GM19463 (cell line): Measurements from ENCODE around the gene PDIA6.

Source experiments
- ATAC-seq: cut with Tn5 transposase; IDR thresholded peaks from one replicate; pipeline ENCODE4 v1.9.1; 2021; ENCODE audit warnings: mild to moderate bottlenecking, moderate library complexity; ENCODE audit not compliant: unreplicated experiment

The PDIA6 gene, protein sequence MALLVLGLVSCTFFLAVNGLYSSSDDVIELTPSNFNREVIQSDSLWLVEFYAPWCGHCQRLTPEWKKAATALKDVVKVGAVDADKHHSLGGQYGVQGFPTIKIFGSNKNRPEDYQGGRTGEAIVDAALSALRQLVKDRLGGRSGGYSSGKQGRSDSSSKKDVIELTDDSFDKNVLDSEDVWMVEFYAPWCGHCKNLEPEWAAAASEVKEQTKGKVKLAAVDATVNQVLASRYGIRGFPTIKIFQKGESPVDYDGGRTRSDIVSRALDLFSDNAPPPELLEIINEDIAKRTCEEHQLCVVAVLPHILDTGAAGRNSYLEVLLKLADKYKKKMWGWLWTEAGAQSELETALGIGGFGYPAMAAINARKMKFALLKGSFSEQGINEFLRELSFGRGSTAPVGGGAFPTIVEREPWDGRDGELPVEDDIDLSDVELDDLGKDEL

DNA sequence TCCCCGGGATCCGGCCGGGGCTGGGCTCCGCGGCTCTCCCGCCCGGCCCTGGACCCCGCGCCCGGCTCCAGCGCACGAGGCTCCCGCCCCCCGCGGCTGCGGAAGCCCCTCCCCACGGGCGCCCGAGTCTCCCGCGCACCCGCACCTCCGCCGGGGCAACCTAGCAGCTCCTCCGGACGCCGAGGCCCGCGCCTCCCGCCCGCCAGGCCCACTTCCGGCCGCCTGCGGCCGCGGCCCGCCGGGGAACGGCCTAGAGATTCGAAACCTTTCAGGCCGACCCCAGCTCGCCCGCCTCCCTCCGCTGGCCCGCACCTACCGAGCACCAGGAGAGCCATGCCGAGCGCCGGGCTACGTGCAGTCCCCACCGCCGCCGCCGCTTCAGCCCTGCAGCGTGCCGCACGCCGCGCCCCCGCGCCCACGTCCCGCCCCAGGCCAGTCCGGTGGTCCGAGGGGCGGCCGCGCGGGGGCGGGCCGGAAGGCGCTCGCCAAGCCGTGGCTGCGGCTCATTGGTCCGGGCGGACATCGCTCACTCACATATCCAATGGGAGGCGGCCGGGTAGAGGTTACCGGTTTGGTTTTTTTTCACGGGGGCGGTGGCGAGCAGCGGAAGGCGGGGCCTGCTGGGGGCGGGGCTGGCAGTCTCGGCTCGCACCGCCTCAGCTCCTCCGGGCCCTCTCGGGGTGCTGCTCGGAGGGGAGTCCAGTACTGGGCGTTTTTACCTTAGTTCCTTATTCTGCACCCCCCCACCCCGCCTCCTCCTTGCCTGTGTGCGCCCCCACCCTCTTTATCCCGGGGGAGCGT, at the start of gene PDIA6:
TSS of gene PDIA6 (minus strand) at position 424 of the 801 bp plus-strand sequence. CDS start at position 335, 89 bp downstream.
- ATAC-seq, result peak; percentile 87

DNA sequence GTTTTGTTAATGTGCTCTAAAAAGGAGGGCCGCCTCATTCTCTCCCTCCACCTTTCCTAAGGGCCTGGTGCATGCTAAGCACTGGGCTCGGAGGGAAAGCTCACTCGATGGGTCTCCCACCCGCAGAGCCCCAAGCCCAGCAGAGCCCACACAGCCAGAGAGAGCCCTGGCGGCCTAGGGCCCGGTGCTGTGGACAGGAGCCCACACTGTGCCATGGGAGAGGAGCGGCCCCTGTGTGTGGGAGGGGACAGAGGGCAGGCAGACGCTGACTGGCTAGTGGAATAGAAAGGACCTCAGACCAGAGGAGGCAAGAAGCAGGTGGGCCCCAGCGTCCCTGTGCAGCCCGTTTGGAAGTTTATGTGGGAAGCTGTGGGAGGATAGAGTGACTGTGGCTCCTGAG, 49.7 kb upstream of the PDIA6 start:
- no peak for ATAC-seq

DNA sequence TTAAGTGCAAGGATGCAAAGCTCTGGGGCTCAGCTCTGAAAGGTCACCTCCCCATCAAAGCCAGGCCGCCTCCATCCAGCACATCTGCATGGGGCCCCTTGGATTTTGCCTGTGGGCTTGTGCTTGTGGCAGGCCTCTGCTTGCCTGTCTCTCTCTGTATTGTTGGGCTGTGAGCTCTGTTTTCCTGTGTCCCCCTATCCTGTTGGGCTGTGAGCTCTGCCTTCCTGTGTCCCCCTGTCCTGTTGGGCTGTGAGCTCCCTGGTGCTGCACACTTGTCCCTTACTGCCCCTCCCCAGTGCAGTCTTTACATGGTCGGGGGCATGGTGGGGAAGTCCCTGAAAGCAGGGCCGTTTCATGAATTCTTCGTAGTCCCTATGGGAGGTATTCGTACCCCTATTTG, 49.2 kb upstream of the PDIA6 start:
- ATAC-seq, result no peak

DNA sequence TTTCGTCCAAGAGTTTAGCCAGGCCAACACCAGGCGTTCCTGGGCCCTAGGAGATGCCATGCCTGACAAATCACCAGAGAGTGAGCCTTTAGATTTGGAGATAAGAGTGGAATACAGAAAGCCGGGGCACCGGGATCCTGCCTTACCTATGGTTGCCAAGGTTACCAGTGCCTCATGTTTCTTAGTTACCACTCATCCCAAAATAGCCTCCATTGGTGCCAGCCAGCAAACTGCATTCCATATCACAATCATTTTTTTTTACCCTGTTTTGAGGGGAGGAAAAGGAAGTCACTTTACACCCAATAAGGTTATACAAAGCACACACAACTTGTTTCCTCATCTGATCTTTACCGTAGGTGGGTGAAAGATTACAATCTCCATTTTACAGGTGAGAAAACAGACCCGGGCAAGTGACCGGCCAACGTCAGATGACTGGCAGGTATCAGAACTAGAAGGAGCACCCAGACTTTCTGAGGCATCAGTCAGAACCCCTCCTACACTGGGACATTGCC, 48.3 kb upstream of the PDIA6 start:
- ATAC-seq, result no peak

DNA sequence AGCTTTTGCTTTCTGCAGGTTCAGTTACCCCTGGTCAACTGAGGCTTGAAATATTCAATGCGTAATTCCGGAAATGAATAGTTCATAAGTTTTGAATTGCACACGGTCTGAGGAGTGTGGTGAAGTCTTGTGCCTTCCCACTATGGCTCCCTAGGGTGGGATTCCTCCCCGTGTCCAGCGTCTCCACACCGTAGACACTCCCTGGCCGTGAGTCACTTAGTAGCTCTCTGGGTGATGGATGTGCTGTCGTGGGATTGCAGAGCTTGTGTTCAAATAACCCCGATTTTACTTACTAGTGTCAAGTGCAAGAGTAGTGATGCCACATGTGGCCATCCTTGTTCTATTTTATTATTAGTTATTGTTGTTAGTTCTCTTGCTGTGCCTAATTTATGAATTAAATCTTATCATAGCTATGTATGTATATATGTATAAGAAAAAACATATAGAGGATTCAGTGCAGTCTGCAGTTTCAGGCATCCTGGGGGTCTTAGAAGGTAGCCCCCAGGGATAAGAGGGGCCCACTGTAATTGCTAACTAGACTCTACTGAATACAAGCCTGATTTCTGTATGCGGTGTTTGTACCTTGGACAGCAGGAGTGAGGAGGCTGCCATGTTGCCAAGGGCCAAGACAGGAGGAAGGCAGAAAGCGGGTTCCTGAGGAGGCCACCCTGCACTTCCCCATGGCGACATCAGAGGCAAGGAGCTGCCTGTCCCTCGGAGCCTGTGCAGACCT, 47.7 kb upstream of the PDIA6 start:
- ATAC-seq, result no peak

DNA sequence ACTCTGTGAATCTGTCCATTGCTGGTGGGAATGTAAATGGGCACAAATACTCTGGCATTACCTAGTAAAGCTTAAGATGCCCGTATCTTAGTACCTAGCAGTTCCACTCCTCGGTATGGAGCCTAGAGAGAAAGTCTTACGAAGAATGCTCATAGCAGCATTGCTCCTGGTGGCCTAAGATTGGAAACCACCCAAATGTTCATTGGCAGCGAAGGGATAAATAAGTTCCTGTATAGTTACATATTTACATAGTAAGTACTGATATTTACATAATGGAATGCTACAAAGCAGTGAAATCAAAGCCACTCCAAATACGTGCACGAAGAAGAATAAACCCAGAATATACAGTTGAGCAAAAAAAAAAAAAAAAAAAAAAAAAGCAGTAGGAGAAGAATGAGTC, 46.7 kb upstream of the PDIA6 start:
- no peak for ATAC-seq

DNA sequence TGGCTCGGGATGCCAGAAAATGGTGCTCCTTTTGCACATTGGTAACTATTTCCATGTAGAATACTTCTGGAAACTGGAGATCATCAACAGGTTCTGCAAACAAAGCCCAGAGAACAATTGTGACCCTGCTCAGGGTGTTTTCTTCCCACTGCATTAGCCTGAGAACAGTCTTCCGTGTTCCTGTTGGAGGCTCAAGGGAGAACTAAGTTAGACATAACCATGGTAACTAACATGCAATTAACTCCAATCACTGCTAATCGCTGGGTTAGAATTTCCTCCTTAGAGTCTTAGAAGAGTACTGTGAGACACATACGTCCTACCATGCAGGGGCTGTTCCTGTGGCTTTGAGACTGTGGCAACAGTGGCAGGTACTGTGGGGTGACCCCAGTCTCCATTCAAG, 36.0 kb upstream of the PDIA6 start:
- no peak for ATAC-seq

DNA sequence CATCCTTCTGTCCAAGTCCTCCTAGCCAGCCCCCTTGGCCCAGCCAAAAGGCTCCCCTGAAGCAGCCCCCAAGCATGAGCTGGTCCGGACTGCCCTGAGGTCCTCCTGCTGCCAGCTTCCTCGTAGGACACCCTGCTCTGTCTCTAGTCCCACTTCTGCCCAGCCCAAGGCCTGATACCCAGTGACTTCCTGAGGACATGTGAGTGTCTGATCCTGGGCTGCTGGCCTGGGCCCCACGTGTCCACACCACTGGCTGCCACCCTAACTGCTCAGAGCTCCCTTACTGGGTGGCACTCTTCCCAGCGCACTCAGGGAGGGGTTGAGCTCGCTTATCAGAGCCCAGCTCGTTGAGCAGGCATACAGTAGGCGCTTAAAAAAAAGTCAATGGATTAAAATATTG, 34.4 kb upstream of the PDIA6 start:
- ATAC-seq, result no peak

DNA sequence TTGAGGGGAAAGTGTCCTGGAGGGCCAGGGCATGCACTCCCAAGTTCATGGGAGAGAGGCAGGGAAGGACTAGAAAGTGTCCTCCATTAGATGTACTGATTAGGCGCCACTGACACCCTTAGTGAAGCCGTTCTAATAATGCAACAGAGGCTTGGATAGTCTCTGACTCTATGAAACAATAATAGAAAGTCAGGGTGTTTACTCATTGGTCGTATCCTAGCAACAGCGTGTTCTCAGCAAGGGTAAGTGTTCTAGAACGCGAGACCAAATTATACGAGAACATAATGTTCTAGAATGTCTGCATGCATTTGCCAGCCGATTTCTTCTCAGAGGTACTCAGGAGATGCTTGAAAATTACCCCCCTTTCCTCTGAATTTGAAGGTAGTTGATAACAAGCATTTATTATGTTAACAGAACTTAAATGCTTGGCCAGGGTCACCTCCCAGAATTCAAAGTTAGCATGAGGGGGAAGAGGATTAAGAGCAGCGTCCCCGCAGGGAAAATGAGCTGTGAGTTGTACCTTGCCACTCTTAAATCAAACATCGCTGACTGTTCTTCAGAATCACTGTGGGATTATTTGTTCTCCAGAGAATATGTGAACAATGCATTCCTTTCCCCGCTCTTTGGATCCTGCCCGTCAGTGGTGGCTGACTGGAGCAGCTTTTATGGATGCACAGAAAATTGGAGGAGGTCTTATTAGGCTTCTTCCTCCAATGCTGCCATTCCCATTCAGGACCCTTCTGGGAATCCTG, 33.7 kb upstream of the PDIA6 start:
- ATAC-seq, result no peak

DNA sequence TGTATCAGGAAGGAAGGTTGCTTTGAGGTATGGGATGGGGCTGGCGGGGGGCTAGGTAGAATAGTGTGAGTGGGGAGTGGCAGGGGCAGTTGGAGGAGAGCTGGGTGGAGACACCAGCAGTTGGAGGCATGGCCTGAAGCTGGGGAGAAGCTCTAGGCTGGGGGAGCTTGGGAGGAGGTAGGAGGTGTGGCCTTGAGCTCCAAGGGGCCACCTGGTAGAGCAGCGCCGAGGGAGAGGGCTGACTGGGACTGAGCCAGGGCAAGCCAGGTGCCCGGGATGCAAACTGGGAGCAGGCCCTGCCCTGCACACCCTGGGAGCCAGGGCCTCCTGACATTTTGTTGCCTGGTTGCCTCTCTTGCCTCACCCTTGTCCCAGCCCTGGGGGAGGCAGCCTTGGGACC, 33.1 kb upstream of the PDIA6 start:
- no peak for ATAC-seq

DNA sequence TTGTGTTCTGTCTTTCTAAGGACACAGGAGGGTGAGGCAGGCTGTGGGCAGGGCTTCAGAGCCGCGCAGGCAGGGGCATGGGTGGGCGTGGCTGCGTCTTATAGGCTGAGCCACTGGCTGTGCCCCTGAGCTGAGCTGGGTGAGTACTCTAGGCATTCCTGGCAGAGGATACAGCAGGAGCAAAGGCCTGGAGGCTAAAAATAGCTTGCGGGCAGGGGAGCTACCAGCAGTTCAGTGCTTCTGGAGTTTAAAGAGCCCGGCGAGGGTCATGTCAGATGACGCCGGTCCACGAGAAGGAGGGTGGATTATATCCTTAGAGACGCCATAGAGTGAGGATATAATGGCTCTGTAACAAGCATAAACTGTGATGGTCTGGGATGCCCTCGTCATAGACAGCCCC, 31.5 kb upstream of the PDIA6 start:
- ATAC-seq, result no peak

DNA sequence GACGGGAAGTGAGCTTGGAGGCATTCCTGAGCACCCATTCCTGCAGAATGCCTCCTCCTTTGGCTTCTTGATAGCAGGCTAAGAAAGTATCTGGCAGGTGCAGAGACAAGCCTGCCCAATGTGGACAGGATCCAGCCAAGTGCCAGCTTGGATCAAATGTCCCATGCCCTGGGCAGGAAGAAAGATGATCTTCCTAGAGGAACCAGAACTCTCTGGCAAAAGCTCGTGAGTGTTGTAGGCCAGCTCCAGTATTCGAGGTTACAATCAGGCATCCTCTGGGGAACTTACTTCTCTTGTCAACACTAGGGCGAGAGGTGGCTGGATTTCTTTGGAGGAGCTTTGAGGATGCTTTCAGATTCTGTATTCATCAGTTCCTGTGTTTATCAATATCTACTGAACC, 29.9 kb upstream of the PDIA6 start:
- no peak for ATAC-seq

DNA sequence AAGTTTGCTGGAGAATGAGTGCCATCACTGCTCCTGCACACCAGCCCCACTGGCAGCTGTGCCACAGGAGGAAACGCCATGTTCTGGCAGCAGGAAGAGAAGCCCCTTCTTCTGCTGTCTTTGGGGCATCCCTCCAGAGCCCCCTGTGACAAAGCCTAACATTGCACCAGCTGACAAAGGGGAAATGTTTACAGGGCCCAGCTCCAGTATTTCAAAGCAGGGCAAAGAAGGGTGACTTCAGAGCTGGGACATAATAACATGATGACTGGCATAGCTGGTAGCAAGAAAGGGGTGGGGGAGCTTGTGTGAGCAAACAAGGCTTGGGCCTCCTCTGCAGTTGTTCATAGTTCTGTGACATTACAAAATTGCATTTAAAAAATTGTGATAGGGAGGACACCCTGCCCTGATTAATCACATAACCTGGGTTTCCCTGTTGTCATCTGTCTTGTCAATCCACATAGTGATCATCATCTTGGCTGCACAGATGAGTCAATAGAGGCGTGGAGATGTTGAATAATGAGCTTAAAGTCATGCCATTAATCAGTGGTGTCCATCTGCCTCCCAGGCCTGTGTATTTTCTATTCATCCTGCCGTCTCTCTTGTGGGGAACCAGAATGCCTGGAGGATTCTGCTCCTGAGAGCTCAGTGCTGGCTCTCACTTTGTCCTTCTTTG, 29.1 kb upstream of the PDIA6 start:
- ATAC-seq, result no peak

DNA sequence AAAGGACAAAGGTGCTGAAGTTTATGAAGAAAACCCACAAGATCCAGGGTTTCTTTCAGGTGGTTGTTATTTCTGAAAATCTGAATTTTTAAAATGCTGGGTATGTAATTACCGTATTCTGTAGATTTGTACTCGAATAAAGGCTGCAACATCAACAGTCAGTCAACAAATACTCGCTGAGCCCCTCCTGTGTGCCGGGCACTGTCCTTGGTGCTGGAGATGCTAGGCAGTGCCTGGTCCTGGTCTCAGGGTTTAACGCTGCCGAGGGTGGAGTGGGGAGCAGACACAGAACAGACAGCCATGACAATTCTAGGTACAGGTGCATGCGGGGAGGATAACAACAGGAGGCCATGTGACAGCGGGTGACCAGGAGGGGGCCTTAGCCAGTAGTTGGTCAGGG, 27.2 kb upstream of the PDIA6 start:
- no peak for ATAC-seq

DNA sequence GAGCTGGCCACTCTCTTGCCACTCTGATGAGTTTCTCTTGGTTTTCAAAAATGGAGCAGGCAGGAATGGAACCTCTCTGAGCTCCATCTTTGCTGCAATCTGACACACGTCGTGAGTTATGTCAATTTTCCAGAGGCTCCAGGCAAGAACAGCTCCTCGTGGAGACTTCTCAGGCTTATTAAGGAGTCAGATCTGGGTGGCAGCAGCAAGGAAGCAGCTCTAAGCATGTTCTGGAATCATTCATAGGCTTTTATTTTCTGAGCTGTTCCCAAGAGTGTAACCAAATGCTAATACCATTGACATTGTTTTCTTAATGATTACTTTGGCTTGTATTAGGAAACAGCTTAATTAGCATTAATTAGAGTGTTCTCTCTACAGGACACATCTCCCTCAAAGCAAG, 26.1 kb upstream of the PDIA6 start:
- no peak for ATAC-seq

DNA sequence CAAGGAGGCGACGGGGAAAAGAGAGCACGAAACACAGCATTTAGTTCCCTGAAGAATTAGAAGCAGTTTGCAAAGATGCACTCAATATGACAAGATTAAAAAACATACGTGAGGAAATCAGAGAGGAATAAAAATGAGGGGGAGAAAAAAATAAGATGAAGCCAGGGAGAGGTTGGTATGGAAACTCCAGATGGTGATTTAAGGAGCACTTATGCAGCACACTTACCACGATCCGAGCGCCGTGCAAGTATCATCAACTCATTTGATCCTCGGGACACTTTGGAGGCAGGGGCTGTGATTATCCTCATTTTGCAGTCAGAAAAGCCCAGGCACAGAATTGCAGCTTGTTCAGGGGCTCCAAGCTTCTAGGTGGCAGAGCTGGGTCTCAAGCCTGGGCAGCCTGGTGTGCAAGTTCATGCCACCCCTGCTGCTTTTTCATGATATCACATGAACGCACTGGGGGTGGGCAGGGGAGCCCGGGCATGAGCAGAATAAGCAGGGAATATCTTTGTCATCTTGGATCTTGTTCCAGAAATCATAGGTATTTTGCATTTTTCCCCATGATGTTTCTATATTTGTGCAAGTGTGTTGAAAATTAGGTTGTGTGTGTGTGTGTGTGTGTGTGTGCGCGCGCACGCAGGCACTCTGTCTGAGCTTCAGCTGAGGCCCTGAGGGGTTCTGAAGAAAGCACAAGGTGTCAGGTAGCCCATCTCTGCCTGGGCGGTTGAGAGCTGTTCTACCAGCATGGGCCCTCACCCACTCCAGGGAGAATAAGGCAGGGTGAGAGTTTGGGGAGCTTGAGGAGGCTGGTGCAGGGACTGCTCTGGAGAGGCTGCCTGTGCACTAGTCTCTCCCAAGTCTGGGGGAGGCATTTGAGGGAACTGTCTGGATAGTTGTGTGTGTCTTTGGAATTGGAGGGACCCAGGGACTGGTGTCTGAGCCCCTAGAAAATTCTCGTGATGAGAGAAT, 25.0 kb upstream of the PDIA6 start:
- no peak for ATAC-seq

DNA sequence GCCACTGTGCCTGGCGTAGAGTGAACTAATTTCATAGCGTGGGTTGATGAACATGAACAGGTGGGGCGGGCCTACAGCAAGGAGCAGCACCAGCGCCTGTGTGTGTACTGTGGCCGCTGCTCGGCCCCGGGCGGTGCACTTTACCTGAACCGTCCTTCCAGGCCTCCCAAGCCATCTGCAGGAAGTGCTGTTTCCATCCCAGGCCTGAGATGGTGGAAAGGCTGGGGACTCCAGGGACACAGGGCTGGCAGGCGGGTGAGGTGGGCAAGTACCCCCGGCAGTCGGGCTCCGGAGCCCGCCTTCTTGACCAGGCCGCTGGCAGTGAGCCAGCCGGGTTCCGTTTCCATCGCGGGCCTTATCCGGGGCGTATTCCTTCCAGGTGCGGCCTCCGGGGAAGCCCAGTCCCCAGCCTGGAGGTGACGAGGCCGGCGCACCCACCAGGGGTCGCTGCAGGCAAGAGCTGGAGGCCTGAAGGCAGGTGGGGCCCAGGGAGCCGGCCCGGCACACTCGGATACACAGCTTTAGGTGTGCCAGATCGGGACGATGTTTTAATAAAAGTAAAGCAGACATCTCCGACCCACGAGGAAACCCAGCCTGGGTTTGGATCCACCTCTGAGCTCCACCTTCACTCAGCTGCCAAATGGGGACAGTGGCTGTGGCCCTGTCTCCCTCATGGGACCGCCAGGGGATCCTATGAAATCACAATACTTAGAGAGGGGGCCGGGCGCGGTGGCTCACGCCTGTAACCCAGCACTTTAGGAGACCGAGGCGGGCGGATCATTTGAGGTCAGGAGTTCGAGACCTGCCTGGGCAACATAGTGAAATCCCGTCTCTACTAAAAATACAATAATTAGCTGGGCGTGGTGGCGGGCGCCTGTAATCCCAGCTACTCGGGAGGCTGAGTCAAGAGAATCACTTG, 22.7 kb upstream of the PDIA6 start:
- peak; percentile 84 for ATAC-seq
